IPS-NIHi11 (cell line): Measurements from ENCODE around the gene LRRC7.

Experiments used
- DNase-seq: peaks from one replicate; pipeline ENCODE4 v3.0.0; 2012; ENCODE audit warnings: mixed read lengths, low spot score

The LRRC7 gene

DNA sequence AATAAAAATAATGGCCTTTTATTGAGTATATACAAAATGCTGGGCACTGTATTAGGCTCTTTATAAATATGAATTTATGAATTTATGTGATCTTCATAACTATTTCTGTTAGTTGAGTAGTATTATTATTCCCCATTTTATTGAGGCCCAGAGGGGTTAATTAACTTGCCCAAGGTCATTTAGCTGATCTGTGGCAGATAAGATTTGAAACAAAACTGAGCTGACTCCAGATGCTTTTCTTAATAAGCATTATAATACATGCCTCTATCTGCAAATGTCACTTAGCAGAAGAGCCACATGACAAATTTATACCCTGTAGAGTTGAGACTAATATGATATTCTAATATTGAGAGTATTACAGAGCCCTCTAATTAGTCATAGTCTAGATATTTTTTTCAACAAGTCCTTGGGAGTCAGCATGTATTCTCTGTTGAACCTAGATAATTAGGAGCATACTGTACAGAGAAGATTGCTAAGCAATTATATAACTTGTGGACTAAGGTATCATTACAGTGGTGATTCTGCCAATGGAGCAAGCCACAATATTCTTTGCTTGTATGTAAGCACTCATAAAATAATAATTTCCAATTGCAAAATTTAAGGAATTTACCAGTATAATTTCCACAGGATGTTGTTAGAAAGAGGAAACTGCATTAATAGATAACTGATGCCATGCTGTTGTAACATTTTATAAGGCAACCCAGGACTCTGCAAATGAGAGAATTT is 525.7 kb downstream of the LRRC7 start:
- no peak for DNase-seq

DNA sequence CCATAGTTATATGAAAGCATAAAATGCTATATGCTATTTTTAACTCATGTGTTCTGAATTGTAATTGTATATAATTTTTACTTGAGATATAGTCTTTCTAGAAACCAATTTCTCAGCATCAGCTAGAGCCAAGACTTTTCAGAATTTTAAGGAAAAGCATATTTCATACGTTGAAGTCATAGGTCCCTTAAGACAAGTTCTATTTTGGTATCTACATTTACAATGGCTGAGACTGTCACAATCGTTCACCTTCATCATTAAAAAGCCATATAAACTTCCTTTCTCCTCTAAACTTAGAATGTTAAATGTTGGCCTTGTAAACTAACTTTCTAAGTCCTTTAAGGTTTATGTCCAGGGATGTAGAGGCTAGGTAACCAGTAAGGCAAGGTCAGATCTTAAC is 533.5 kb downstream of the LRRC7 start:
- no peak for DNase-seq

DNA sequence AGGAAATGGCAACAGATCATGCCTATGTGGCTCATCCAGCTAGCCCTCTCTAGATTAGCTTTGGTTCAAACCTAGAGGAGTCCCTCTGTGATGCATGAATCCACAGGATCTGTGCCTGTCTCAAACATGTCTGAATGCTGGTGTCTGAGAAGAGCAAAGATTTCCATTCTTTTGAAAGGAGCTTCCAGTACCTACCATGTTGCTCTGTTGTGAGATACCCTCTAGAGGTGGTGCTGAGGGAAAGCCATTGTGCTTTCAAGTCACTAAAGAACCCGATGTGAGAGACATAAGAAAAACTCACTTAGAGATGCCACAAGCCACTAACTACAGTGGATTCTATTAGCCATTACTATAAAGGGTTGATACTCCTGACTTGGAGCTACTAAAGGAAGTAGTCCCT is 534.1 kb downstream of the LRRC7 start:
- DNase-seq, result no peak

DNA sequence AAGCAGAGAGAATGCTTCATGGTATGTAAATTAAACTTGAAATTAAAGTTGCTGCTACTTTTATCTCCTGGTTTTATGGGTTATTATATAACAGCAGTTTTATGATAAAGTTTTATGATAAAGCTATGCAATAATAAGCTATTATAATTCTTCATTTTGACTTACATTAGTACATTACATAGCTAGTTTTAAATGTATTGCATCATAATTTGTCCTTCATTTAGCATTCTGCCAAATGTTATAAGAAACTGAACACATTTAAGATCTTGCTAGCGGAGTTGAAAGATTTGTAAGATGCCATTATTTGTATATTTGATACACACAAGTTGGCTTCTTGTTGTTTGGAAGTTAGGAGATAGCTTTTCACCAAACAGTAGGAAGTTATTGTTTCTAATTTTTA is 536.0 kb downstream of the LRRC7 start:
- DNase-seq, result no peak

DNA sequence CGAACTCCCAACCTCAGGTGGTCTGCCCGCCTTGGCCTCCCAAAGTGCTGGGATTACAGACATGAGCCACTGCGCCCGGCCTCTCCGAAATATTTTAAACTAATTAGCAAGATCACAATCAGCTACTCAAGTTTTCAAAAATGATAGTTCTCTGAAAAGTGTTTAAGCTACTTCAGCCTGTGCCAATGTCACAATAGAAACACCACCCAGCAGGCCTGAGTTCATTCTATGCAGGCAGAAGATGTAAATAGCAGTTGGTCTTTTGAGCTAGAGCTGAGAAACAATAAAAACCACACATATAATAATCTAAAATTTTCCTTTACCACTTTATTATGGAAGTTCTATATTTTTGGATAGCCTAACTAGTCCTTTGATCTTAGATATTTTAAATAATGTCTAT is 541.5 kb downstream of the LRRC7 start:
- no peak for DNase-seq

DNA sequence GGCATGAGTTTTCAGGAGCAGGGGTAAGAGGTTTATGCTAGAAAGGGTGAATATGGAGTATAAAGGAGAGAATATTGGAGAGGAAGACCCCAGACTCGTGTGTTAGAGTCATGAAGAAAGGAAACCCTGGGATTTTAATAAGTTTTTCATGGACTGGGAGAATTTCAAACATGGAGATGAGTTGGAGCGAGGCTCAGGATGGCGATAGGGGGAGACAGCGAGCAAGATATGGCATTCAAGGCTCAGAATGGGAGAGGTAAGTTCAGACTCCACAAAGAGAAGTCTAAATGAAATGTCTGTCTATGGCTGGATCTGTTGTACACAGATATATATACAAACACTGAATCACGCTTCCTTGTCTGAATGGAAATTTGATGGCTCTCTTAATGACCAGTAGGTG is 545.1 kb downstream of the LRRC7 start:
- no peak for DNase-seq

DNA sequence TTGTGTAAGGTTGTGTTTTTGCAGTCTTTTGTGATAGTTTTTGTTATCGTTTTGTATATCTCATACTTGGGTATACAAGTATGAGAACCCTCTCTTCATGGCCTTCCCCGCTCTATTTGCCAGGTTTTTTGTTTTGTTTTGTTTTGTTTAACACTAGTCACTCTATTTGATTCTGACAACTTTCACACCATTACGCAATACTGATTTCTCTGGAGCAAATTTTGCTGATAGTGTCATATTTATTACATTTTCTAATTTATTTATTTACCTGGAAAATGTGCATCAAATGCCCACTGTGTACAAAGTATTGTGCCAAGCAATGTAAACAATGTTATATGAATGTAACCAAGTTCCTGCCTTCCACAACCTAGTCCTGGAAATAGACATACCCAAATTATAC is 547.6 kb downstream of the LRRC7 start:
- no peak for DNase-seq

DNA sequence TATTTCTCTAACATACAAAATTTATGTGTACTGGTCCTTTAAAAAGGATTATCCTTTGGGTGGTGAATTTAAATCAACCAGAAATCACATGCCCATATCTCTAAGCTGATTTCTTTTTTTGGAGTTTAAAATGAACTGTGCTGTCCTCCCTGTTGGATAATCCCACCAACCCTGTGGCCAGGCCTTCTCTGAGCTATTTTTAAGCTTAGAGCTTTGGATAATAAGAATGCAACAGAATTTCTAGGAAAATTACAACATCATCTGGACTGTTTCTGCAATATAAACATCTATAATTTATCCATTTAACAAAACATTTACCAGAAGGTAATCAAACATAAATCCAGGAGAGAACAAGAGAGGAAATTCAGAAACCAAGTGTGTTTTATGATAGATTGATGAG is 549.3 kb downstream of the LRRC7 start:
- no peak for DNase-seq

DNA sequence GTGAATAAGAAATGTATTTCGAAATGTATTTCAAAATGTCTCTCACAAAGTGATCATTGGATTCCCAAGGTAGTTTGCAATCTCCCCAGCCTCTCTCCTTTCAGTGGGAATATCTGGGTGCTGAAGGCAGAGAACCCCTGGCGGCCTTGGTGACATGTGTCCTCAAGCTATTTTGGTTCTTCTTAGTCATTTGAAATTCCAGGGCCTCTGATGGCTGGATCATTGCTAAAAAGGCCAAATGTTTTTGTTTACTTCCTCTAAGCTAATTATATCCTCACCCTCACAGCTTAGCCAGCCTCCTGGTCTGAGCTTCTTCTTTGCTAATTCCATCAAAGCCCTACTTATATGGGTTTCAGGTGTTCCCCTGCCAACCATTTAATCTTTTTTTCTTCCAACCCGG is 566.4 kb downstream of the LRRC7 start:
- DNase-seq, result no peak

DNA sequence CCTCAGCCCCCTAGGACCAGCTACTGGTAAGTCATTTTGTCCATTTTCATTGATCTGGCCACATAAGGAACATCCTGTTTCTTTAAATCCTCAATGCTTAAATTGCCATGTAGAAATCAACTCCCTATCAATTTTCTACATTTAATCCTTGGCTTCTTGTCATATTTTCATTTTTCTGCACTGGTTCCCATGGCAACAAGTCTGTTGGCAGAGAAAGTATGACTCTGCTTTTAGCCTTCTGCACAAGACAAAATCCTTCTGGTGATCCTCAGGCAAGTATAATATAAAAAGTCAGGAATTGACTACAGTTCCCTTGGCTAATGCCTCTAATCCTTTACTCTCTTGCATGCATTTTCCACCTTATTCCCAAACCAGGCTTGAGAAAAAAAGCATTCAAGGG is 572.6 kb downstream of the LRRC7 start:
- DNase-seq, result no peak

DNA sequence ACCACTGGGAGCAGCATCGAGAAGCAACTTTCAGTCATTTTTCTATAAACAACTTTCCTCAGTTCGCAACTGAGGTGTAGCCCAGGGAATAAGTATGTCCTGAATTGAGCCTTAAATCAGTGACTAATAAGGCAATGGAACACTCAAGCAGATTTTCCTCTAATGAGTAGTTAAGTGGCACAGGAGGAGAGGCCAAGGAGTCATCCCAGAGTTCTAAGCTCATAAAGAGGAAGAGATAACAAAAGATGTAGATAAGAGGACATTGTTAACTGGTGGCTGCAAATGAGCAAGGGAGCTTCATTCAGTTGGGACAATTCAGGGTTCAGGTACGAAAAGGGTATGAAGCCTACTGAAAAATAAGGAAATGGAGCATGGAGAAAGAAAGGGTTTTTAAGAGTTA is 573.2 kb downstream of the LRRC7 start:
- DNase-seq, result no peak

DNA sequence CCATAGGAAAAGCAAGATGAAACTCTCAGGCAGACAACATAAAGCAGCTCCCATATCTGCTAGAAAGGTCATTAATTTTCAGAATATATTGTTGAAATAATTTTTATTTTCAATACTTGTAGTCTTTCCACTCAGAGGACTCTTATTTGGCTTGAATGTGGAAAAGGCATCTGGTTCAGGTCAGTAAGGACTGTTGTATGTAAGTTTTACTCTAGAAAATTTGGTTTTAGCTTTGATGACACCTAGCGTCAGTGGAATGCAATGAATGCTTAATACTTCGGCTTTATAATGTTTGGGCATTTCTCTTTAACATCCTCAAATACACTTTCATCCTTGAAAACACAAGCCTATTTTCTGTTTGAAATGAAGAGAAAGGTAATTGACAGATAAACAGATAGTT is 574.4 kb downstream of the LRRC7 start:
- no peak for DNase-seq

DNA sequence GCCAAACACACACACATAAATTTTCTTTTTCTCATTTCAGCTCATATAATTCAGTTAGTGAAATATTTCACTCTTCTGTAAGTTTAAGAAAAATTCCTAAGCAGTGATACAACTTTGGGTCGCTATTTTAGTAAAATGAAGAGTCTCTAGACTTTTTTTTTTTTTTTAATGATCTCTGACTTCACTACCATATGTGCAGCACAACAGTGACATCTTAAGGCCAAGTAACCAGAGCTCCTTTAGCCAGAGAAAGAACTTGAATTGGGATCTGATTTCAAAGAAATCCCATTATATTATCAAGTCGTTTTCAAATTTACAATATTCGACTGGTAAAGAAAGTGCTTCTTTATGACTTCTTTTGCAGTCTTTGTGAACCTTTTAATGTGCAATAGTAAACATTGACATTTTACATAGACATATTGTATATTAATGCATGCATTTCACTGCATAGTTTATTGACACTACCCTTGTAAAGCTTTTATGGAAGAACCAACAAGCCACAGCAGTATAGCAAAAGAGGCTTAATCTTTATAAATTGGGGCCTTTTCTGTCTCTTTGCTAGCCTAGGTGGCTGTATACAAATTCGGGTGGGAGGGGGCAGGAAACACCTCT is 575.4 kb downstream of the LRRC7 start:
- DNase-seq, result no peak

DNA sequence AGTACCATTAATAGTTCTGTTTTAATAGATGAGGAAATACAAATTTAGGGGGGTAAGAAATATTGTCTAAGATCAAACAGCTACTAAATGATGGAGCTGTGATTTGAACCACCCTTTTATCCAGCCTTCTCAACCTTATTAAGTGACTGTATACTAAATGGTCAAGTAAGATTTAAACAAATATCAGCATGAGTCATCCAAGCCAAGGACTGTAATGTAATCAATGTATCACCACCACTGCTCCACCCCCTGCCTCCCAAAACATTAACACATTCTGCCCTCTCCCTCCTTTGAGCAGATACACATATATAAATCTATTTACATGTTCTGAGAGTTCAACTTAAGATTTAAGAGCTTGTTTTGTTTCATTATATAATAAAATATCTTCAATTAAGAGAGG is 578.8 kb downstream of the LRRC7 start:
- DNase-seq, result no peak

DNA sequence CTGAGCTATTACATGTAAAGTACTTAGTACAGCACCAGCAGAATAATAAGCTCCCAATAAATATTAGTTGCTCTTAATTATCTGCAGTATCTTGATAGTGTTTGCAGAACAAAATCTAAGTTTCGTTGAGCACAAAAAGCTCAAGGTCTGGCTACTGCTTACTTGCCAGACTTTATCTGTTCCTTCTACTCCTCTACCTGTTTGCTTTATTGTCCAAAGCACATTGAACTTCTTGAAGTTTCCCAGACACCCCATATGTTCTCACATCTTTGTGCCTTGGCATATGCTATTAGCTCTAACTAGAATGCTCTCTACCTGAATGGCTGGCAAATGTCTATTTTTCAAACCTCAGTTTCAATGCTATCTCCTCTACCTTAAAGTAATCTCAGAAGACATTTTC is 582.7 kb downstream of the LRRC7 start:
- DNase-seq, result no peak

DNA sequence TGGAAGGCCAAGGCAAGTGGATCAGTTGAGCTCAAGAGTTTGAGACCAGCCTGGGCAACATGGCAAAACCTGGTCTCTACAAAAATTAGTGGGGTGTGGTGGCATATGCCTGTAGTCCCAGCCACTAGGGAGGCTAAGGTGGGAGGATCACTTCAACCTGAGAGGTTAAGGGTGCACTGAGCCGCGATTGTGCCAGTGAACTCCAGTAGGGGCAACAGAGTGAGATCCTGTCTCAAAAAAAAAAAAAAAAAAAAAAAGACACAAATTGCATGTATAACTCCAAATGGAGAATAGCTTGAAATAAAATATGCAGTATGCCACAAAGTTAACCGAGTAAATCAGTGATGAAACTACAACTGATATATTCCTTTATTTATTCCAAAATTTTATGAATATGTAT is 586.0 kb downstream of the LRRC7 start:
- DNase-seq, result no peak

DNA sequence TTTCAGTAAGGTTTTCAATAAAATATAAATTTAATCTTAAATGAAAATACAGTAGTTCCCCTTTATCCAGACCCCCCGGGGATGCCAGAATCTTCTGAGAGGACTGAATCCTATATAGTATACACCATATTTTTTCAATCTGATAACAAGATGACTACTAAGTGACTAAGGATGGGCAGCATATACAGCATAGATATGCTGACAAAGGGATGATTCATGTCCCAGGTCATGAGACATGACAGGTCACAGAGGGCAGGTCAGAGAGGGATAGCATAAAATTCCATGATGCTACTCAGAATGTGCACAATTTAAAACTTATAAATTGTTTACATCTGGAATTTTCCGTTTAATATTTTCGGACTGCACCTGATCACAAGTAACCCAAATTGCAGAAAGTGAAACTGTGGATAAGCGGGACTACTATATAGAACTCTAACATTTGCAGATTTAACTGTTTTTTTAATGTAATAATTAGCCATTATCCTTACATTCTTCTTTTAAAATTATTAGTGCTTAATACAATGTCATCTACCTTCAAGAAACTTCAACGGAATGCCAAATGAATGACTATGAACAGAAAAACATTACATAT is 588.9 kb downstream of the LRRC7 start:
- no peak for DNase-seq

DNA sequence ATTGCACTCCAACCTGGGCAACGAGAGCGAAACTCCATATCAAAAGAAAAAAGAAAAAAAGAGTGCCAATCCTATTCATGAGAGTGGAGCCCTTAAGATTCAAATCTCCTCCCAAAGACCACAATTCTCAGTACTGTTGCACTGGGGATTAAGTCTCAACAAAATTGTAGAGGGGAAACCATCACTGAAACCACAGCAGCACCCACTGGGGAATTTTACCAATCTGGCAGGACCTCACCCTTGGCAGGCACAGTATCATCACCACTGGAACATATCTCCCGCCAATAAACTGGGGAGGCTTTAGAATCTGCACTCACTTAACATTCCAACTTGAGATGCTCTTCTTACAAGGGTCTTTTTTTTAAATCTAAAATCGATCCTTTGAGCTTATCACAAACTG is 596.6 kb downstream of the LRRC7 start:
- DNase-seq, result no peak

DNA sequence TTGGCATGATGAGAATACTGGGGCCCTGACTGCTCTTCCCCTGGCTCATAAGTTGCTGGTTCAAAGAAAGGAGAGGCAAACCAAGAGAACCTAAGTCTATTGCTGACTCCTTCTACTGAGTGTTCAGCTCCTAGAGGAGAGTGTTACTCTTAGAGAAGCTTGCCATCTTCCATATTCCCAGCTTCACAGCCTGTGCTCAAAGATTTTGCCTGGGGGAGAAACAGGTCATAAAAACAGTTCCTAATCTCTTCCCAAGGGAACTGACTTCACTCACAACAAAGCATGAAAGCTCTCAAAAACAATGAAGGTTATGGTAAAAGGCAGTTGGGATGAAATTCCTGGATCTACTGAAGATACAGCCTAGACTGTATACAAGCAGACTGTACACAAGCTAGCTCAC is 600.6 kb downstream of the LRRC7 start:
- no peak for DNase-seq

DNA sequence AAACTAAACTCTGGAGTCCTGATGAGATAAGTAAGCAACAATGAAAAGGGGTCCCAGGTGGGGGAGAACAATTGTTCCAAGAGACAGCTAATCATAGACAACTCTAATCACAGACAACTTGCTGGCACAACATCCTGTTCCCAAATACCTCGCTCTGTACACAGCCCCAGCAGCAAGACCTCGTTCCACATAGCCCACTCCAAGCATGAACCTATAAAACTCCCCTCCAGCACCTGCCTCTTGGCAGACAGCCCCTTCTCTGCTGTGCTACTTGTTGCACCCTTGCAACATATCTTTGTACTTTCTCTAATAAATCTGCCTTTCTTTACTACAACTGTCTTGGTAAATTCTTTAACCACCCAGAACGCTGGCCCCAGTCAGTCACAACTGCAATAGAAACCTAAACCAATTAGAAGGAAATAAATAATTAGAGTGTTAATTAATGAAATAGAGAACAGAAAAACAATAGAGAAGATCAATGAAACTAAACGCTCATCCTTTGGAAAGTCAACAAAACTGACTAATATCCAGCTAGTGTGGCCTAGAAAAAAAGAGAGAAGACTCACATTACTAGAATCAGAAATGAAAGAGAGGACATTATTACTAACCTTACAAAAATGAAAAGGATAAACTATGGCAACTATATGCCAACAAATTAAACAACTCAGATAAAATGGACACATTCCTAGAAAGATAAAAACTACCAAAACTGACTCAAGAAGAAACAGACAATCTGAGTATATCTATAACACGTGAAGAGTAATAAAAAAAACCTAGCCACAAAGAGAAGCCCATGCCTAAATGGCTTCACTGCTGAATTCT is 601.5 kb downstream of the LRRC7 start:
- no peak for DNase-seq

DNA sequence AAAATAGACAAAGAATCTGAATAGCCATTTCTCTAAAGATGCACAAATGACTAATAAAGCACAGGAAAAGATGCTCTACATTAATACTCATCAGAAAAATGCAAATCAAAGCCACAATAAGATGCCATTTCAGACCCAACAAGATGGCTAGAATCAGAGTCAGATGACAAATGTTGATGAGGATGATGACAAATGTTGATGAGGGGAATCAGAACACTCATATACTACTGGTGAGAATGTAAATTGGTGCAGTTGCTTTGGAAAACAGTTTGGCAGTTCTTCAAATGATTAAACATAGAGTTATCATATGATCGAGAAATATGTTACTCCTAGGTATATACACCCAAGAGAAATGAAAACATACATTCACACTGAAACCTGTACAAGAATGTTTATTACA is 603.8 kb downstream of the LRRC7 start:
- DNase-seq, result no peak
